Measurements from ENCODE around the gene MAP3K21. TPM values are rescaled to one million over a fixed set of nuclear protein-coding genes. Genes with fewer than 3 reads are reported as not detected.

The MAP3K21 gene
- total and polyA plus RNA-seq, 2 donors: 0.94 to 1.3 TPM

GRCh38 chr1:233316473-233316872 is 11.1 kb upstream of the MAP3K21 start:
- Histone ChIP-seq H3K4me3 (ENCODE audit: low read length in 2 of 2) (no peak overlapping the region), H3K27me3 (ENCODE audit: control insufficient read depth in 2 of 2, insufficient read depth in 1 of 2, low read length in 1 of 2) (peaks cover 4% of the 10 kb centered on the region in 2 donors), H3K9me3 (ENCODE audit: control insufficient read depth in 2 of 2, insufficient read depth in 1 of 2, low read length in 1 of 2) (no peaks in the 10 kb centered on the region), H3K36me3 (ENCODE audit: control insufficient read depth in 2 of 2, insufficient read depth in 2 of 2, low read length in 1 of 2) (no peaks in the 10 kb centered on the region), H3K4me1 (ENCODE audit: control insufficient read depth in 2 of 2, insufficient read depth in 2 of 2, low read length in 2 of 2) (no peaks in the 10 kb centered on the region), H3K27ac (ENCODE audit: low read depth in 1 of 2, low read length in 1 of 2) (no peak overlapping the region)
- no peak for DNase-seq (ENCODE audit: low read depth in 6 of 9, low spot score in 9 of 9)
- 84% methylated on average over 1 of the region's 1 CpG for WGBS

GRCh38 chr1:233319272-233319671 is 8.3 kb upstream of the MAP3K21 start:
- Histone ChIP-seq H3K9me3 (ENCODE audit: control insufficient read depth in 2 of 2, insufficient read depth in 1 of 2, low read length in 1 of 2) (no peaks in the 10 kb centered on the region), H3K27me3 (ENCODE audit: control insufficient read depth in 2 of 2, insufficient read depth in 1 of 2, low read length in 1 of 2) (peaks cover 4% of the 10 kb centered on the region in 2 donors), H3K36me3 (ENCODE audit: control insufficient read depth in 2 of 2, insufficient read depth in 2 of 2, low read length in 1 of 2) (no peaks in the 10 kb centered on the region), H3K4me1 (ENCODE audit: control insufficient read depth in 2 of 2, insufficient read depth in 2 of 2, low read length in 2 of 2) (no peaks in the 10 kb centered on the region), H3K27ac (ENCODE audit: low read depth in 1 of 2, low read length in 1 of 2) (no peak overlapping the region), H3K4me3 (ENCODE audit: low read length in 2 of 2) (no peak overlapping the region)
- no peak for DNase-seq (ENCODE audit: low read depth in 6 of 9, low spot score in 9 of 9)
- WGBS: 67% methylated on average over 6 of the region's 6 CpGs

DNA sequence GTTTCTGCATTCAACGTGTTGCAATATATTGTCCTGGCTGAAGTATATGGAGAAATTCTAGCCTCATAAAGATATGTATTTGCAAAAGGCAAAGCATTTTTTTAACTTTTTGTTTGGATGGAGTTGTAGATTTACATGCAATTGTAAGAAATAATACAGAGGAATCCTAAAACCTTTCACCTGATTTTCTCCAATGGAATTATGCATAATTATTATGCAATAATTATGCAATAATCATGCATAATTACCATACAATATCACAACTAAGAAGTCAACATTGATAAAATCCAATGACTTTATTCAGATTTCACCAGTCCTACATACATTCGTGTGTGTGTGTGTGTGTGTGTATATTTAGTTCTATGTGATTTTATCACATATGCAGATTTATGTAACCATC is 7.5 kb upstream of the MAP3K21 start:
- DNase-seq (ENCODE audit: low read depth in 6 of 9, low spot score in 9 of 9): no peak
- peaks cover 4% of the 10 kb centered on the region in 2 donors for H3K27me3 ChIP-seq (ENCODE audit: control insufficient read depth in 2 of 2, insufficient read depth in 1 of 2, low read length in 1 of 2)
- H3K36me3 ChIP-seq (ENCODE audit: control insufficient read depth in 2 of 2, insufficient read depth in 2 of 2, low read length in 1 of 2): no peaks in the 10 kb centered on the region
- no peak overlapping the region for H3K27ac ChIP-seq (ENCODE audit: low read depth in 1 of 2, low read length in 1 of 2)
- no peak overlapping the region for H3K4me3 ChIP-seq (ENCODE audit: low read length in 2 of 2)
- H3K9me3 ChIP-seq (ENCODE audit: control insufficient read depth in 2 of 2, insufficient read depth in 1 of 2, low read length in 1 of 2): no peaks in the 10 kb centered on the region
- no peaks in the 10 kb centered on the region for H3K4me1 ChIP-seq (ENCODE audit: control insufficient read depth in 2 of 2, insufficient read depth in 2 of 2, low read length in 2 of 2)
- 95% methylated on average over 2 of the region's 2 CpGs for WGBS

DNA sequence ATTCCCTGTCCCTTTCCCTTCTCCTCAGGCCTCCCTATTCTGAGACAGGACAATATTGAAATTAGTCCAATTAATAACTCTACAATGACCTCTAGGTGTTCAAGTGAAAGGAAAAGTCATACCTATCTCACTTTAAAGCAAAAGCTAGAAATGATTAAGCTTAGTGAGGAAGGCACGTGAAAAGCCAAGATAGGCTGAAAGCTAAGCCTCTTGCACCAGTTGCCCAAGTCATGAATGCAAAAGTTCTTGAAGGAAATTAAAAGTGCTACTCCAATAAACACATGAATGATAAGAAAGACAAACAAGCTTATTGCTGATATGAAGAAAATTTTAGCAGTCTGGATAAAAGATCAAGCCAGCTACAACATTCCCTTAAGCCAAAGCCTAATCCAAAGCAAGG is 3.8 kb upstream of the MAP3K21 start:
- 97% methylated on average over 1 of the region's 1 CpG for WGBS
- DNase-seq (ENCODE audit: low read depth in 6 of 9, low spot score in 9 of 9): no peak
- H3K9me3 ChIP-seq (ENCODE audit: control insufficient read depth in 2 of 2, insufficient read depth in 1 of 2, low read length in 1 of 2): no peaks in the 10 kb centered on the region
- no peaks in the 10 kb centered on the region for H3K36me3 ChIP-seq (ENCODE audit: control insufficient read depth in 2 of 2, insufficient read depth in 2 of 2, low read length in 1 of 2)
- no peak overlapping the region for H3K27ac ChIP-seq (ENCODE audit: low read depth in 1 of 2, low read length in 1 of 2)
- peaks cover 12 to 32% of the 10 kb centered on the region in 2 donors for H3K27me3 ChIP-seq (ENCODE audit: control insufficient read depth in 2 of 2, insufficient read depth in 1 of 2, low read length in 1 of 2)
- peaks cover 4% of the 10 kb centered on the region in 2 donors for H3K4me1 ChIP-seq (ENCODE audit: control insufficient read depth in 2 of 2, insufficient read depth in 2 of 2, low read length in 2 of 2)
- H3K4me3 ChIP-seq (ENCODE audit: low read length in 2 of 2): no peak overlapping the region

GRCh38 chr1:233326319-233326718 is 1.2 kb upstream of the MAP3K21 start:
- no peak overlapping the region for H3K27ac ChIP-seq (ENCODE audit: low read depth in 1 of 2, low read length in 1 of 2)

DNA sequence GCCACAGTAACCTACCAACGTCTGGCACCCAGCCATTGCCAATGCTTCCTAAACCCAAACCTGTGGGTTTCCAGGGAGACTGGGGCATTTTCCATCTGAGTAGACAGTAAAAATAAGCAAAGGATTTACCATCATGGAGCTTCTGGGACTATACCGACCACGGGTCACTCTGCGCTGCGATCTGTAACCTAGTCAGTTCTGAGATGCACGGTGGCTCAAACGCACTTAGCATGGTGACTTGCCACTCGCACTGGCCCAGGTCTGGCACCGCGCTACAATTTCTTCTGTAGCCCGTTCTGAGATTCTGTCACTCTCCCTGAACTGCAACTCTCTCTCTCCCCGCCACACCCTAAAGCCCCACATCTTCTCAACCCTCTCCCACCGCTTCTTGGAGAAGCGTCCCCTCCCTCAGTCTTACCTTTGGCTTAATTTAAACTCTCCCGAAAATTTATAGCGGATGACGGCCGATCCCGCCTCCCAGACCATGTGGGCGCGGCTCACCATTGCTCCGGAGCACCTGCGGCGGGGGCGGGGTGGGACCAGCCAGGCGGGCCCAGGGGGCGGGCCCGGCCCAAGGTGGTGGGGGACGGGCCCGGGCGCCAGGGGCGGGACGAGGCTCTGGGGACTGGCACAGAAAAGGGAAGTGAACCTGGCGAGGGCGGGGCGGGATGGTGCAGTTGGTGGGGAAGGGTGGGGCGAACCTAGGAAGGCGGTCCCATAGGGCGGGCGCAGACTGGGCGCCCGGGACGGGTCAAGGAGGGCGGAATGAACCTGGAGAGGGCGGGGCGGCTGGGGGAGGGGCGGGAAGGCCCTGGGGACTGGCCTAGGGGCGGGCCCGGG is 493 bp upstream of the MAP3K21 start:
- Histone ChIP-seq H3K4me3 (ENCODE audit: low read length in 2 of 2) (peak overlapping the region in 1 of 2 donors; percentile 69), H3K27me3 (ENCODE audit: control insufficient read depth in 2 of 2, insufficient read depth in 1 of 2, low read length in 1 of 2) (peaks cover 11 to 50% of the 10 kb centered on the region in 2 donors), H3K4me1 (ENCODE audit: control insufficient read depth in 2 of 2, insufficient read depth in 2 of 2, low read length in 2 of 2) (peaks cover 6 to 8% of the 10 kb centered on the region in 2 donors), H3K9me3 (ENCODE audit: control insufficient read depth in 2 of 2, insufficient read depth in 1 of 2, low read length in 1 of 2) (no peaks in the 10 kb centered on the region), H3K27ac (ENCODE audit: low read depth in 1 of 2, low read length in 1 of 2) (peak overlapping the region in 1 of 2 donors; percentile 42), H3K36me3 (ENCODE audit: control insufficient read depth in 2 of 2, insufficient read depth in 2 of 2, low read length in 1 of 2) (no peaks in the 10 kb centered on the region)
- WGBS: 5% methylated on average over 49 of the region's 49 CpGs
- DNase-seq (ENCODE audit: low read depth in 6 of 9, low spot score in 9 of 9): peak; percentile 24 to 86 (median 64)

More at GRCh38 chr1:233326319-233326718, 1.2 kb upstream of the MAP3K21 start:
- peaks cover 6 to 8% of the 10 kb centered on the region in 2 donors for H3K4me1 ChIP-seq (ENCODE audit: control insufficient read depth in 2 of 2, insufficient read depth in 2 of 2, low read length in 2 of 2)
- no peak overlapping the region for H3K4me3 ChIP-seq (ENCODE audit: low read length in 2 of 2)
- no peaks in the 10 kb centered on the region for H3K36me3 ChIP-seq (ENCODE audit: control insufficient read depth in 2 of 2, insufficient read depth in 2 of 2, low read length in 1 of 2)
- H3K27me3 ChIP-seq (ENCODE audit: control insufficient read depth in 2 of 2, insufficient read depth in 1 of 2, low read length in 1 of 2): peaks cover 11 to 50% of the 10 kb centered on the region in 2 donors
- no peak for DNase-seq (ENCODE audit: low read depth in 6 of 9, low spot score in 9 of 9)
- no peaks in the 10 kb centered on the region for H3K9me3 ChIP-seq (ENCODE audit: control insufficient read depth in 2 of 2, insufficient read depth in 1 of 2, low read length in 1 of 2)

DNA sequence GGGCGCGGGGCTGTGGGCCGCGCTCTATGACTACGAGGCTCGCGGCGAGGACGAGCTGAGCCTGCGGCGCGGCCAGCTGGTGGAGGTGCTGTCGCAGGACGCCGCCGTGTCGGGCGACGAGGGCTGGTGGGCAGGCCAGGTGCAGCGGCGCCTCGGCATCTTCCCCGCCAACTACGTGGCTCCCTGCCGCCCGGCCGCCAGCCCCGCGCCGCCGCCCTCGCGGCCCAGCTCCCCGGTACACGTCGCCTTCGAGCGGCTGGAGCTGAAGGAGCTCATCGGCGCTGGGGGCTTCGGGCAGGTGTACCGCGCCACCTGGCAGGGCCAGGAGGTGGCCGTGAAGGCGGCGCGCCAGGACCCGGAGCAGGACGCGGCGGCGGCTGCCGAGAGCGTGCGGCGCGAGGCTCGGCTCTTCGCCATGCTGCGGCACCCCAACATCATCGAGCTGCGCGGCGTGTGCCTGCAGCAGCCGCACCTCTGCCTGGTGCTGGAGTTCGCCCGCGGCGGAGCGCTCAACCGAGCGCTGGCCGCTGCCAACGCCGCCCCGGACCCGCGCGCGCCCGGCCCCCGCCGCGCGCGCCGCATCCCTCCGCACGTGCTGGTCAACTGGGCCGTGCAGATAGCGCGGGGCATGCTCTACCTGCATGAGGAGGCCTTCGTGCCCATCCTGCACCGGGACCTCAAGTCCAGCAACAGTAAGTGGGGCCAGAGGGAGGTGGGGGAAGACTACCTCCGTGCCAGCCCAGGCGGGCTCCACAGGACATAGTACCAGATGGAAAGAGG is 808 bp downstream of the MAP3K21 start:
- Histone ChIP-seq H3K9me3 (ENCODE audit: control insufficient read depth in 2 of 2, insufficient read depth in 1 of 2, low read length in 1 of 2) (no peaks in the 10 kb centered on the region), H3K36me3 (ENCODE audit: control insufficient read depth in 2 of 2, insufficient read depth in 2 of 2, low read length in 1 of 2) (no peaks in the 10 kb centered on the region), H3K27ac (ENCODE audit: low read depth in 1 of 2, low read length in 1 of 2) (no peak overlapping the region), H3K4me1 (ENCODE audit: control insufficient read depth in 2 of 2, insufficient read depth in 2 of 2, low read length in 2 of 2) (peaks cover 6 to 8% of the 10 kb centered on the region in 2 donors), H3K27me3 (ENCODE audit: control insufficient read depth in 2 of 2, insufficient read depth in 1 of 2, low read length in 1 of 2) (peaks cover 11 to 47% of the 10 kb centered on the region in 2 donors), H3K4me3 (ENCODE audit: low read length in 2 of 2) (peak overlapping the region; percentile 20 to 69)
- 1% methylated on average over 96 of the region's 96 CpGs for WGBS
- DNase-seq (ENCODE audit: low read depth in 6 of 9, low spot score in 9 of 9): peak in 5 of 9 donors; percentile 9 to 35 (median 10)

- Histone ChIP-seq H3K27ac (ENCODE audit: low read depth in 1 of 2, low read length in 1 of 2) (no peak overlapping the region), H3K4me3 (ENCODE audit: low read length in 2 of 2) (no peak overlapping the region), H3K9me3 (ENCODE audit: control insufficient read depth in 2 of 2, insufficient read depth in 1 of 2, low read length in 1 of 2) (no peaks in the 10 kb centered on the region), H3K27me3 (ENCODE audit: control insufficient read depth in 2 of 2, insufficient read depth in 1 of 2, low read length in 1 of 2) (peaks cover 11 to 33% of the 10 kb centered on the region in 2 donors), H3K4me1 (ENCODE audit: control insufficient read depth in 2 of 2, insufficient read depth in 2 of 2, low read length in 2 of 2) (peaks cover 6 to 7% of the 10 kb centered on the region in 2 donors), H3K36me3 (ENCODE audit: control insufficient read depth in 2 of 2, insufficient read depth in 2 of 2, low read length in 1 of 2) (no peaks in the 10 kb centered on the region)
- WGBS: 90% methylated on average over 8 of the region's 8 CpGs
- DNase-seq (ENCODE audit: low read depth in 6 of 9, low spot score in 9 of 9): no peak
Observed at GRCh38 chr1:233331676-233332519, 4.4 kb downstream of the MAP3K21 start.

All from thymus (tissue), 11 donors.